Neutrophil (primary cell): ENCODE data around the gene CCDC174.

Source experiments
- H3K27ac ChIP-seq: fragments of 200-600 bp; sonication (generic); 2 replicates; pipeline ENCODE4 v1.5.1; 2016; ENCODE audit warnings: mild to moderate bottlenecking, moderate library complexity
- H3K27me3 ChIP-seq: fragments of 200-600 bp; sonication (generic); 2 replicates; pipeline ENCODE4 v1.6.0; 2016; ENCODE audit warnings: mild to moderate bottlenecking
- H3K36me3 ChIP-seq: fragments of 200-600 bp; sonication (generic); 2 replicates; pipeline ENCODE4 v1.5.1; 2017
- H3K4me1 ChIP-seq, 2 experiments: fragments of 200-600 bp in 1 of 2; sonication (generic) in 1 of 2; 1 replicate in 1 of 2; 2 replicates in 1 of 2; pipeline versions ENCODE4 v1.5.1 to v1.6.1; 2013 to 2016; ENCODE audit warnings: low read depth in 1 of 2, low read length in 1 of 2, mild to moderate bottlenecking in 1 of 2, moderate library complexity in 1 of 2; ENCODE audit not compliant: control insufficient read depth in 1 of 2, insufficient read depth in 1 of 2
- H3K4me3 ChIP-seq, 2 experiments: fragments of 200-600 bp in 1 of 2; sonication (generic) in 1 of 2; 1 replicate in 1 of 2; 2 replicates in 1 of 2; pipeline ENCODE4 v1.5.1; 2013 to 2016; ENCODE audit warnings: low read depth in 1 of 2, low read length in 1 of 2, mild to moderate bottlenecking in 1 of 2, moderate library complexity in 1 of 2
- H3K9me3 ChIP-seq: fragments of 200-600 bp; sonication (generic); 2 replicates; pipeline ENCODE4 v1.5.1; 2016
- TF ChIP-seq, protein P1 (sequence below): fragments of 200-600 bp; sonication (generic); IDR thresholded peaks from 2 replicates; pipeline ENCODE4 v1.5.1; 2016; ENCODE audit warnings: antibody characterized with exemption

CCDC174 gene

DNA sequence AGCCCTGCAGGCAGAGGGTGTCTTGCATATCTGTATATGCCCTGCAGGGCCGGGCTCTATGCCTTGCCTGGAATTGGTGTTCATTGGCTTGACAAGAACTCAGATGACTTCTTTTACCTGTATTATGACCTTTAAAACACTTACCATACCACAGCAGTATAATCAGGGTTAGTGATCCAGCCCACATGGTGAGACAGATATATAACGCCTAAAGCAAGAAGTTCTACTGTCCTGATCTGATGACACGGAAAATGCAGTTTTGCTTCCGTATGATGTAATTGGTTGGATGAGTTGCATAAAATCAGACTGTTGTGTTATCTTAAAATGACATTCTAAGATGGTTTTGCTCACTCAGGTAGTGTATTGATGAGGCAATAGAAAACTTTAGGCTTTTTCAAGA lies 9.4 kb downstream of the CCDC174 start:
- no peak overlapping the region for H3K4me3 ChIP-seq
- H3K4me1 ChIP-seq = no peaks in the 10 kb centered on the region
- no peaks in the 10 kb centered on the region for H3K27me3 ChIP-seq
- TF ChIP-seq, protein P1, sequence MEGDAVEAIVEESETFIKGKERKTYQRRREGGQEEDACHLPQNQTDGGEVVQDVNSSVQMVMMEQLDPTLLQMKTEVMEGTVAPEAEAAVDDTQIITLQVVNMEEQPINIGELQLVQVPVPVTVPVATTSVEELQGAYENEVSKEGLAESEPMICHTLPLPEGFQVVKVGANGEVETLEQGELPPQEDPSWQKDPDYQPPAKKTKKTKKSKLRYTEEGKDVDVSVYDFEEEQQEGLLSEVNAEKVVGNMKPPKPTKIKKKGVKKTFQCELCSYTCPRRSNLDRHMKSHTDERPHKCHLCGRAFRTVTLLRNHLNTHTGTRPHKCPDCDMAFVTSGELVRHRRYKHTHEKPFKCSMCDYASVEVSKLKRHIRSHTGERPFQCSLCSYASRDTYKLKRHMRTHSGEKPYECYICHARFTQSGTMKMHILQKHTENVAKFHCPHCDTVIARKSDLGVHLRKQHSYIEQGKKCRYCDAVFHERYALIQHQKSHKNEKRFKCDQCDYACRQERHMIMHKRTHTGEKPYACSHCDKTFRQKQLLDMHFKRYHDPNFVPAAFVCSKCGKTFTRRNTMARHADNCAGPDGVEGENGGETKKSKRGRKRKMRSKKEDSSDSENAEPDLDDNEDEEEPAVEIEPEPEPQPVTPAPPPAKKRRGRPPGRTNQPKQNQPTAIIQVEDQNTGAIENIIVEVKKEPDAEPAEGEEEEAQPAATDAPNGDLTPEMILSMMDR = no peak
- no peak overlapping the region for H3K27ac ChIP-seq
- H3K36me3 ChIP-seq = peaks cover 99% of the 10 kb centered on the region
- H3K9me3 ChIP-seq = no peaks in the 10 kb centered on the region

- H3K4me3 ChIP-seq = no peak overlapping the region
- H3K4me1 ChIP-seq = no peaks in the 10 kb centered on the region
- H3K27me3 ChIP-seq = no peaks in the 10 kb centered on the region
- H3K9me3 ChIP-seq = no peaks in the 10 kb centered on the region
- H3K36me3 ChIP-seq = peaks cover 99% of the 10 kb centered on the region
- no peak overlapping the region for H3K27ac ChIP-seq
- TF ChIP-seq, protein P1 = no peak
These were observed 12.0 kb downstream of the CCDC174 start for GRCh38 chr3:14663396-14664135.

DNA sequence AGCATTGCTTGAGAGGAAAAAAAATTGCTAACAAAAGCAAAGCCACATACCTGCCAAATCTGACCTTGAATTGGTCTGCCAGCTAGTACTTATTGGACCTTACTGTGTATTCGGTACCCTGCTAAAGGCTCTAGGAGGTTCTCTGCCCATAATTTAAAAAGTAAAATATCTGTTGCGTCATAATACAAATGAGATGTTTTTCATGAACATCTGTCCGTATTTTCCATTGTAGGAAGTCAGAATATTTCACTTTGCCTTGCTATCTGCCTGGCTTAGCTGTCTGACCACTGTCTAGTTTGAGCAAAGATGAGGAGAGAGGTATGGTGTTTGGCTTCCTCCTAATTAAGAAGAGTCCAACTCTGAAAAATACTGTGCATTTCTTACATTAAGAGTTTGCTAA lies 12.6 kb downstream of the CCDC174 start:
- Histone ChIP-seq H3K4me3 (no peak overlapping the region), H3K9me3 (no peaks in the 10 kb centered on the region), H3K4me1 (no peaks in the 10 kb centered on the region), H3K36me3 (peaks cover 99% of the 10 kb centered on the region), H3K27me3 (no peaks in the 10 kb centered on the region), H3K27ac (no peak overlapping the region)
- TF ChIP-seq, protein P1 = no peak

DNA sequence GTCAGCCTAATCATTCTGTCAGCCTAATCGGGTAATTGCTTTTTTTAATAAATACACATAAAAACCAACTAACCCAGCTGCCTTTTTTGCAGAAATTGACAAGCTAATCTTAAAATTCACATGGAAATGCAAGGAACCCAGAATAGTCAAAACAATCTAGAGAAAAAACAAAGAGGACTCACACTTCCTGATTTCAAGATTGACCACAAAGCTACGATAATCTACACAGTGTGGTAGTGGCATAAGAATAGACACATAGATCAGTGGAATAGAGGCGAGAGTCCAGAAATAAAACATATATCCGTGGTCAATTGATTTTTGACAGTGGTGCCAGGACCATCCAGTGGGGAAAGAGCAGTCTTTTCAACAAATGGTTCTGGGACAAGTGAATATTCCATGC lies 21.0 kb downstream of the CCDC174 start:
- H3K4me3 ChIP-seq = no peak overlapping the region
- no peak overlapping the region for H3K27ac ChIP-seq
- no peaks in the 10 kb centered on the region for H3K9me3 ChIP-seq
- H3K4me1 ChIP-seq = no peaks in the 10 kb centered on the region
- H3K36me3 ChIP-seq = peaks cover 86% of the 10 kb centered on the region
- TF ChIP-seq, protein P1 = no peak
- no peaks in the 10 kb centered on the region for H3K27me3 ChIP-seq

- TF ChIP-seq, protein P1 = no peak
These were observed 23.3 kb downstream of the CCDC174 start, which contains the start of gene C3orf20 for GRCh38 chr3:14674841-14675240. Gene C3orf20 (plus strand): TSS chr3:14675141. CDS start chr3:14682714, 7,573 bp downstream.

More at GRCh38 chr3:14674841-14675240, 23.3 kb downstream of the CCDC174 start, which contains the start of gene C3orf20:
- Histone ChIP-seq H3K4me3 (no peak within 1 kb of the TSS), H3K27me3 (no peaks in the 10 kb centered on the region), H3K9me3 (no peaks in the 10 kb centered on the region), H3K36me3 (peaks cover 72% of the 10 kb centered on the region), H3K4me1 (no peaks in the 10 kb centered on the region), H3K27ac (no peak within 1 kb of the TSS)
